GM18909 (cell line): Measurements from ENCODE around the gene ZDHHC12.
"Not testable (repeated sequence)": the region's sequence is repeated elsewhere in the genome, so short reads cannot be mapped to it uniquely, and the experiment has no call there.

Source experiments
- ATAC-seq: cut with Tn5 transposase; IDR thresholded peaks from one replicate; pipeline ENCODE4 v1.9.1; 2021; ENCODE audit warnings: mild to moderate bottlenecking; ENCODE audit not compliant: unreplicated experiment, poor library complexity

ZDHHC12 gene

DNA sequence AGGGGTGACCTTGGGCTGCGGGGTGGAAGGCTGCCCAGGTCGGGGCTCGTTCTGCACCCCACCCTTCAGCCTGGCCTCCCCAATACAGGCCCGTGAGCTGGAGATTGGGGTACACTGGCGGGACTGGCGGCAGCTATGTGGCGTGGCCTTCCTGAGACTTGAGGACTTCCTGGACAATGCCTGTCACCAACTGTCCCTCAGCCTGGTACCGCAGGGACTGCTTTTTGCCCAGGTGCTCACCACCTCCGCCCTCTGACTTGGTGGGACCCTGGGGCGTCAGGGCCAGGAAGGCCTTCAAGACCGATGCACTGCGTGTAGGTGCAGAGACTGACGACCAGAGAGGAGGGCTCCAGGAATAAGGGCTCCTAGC, 10.5 kb downstream of the ZDHHC12 start:
- ATAC-seq = no peak

DNA sequence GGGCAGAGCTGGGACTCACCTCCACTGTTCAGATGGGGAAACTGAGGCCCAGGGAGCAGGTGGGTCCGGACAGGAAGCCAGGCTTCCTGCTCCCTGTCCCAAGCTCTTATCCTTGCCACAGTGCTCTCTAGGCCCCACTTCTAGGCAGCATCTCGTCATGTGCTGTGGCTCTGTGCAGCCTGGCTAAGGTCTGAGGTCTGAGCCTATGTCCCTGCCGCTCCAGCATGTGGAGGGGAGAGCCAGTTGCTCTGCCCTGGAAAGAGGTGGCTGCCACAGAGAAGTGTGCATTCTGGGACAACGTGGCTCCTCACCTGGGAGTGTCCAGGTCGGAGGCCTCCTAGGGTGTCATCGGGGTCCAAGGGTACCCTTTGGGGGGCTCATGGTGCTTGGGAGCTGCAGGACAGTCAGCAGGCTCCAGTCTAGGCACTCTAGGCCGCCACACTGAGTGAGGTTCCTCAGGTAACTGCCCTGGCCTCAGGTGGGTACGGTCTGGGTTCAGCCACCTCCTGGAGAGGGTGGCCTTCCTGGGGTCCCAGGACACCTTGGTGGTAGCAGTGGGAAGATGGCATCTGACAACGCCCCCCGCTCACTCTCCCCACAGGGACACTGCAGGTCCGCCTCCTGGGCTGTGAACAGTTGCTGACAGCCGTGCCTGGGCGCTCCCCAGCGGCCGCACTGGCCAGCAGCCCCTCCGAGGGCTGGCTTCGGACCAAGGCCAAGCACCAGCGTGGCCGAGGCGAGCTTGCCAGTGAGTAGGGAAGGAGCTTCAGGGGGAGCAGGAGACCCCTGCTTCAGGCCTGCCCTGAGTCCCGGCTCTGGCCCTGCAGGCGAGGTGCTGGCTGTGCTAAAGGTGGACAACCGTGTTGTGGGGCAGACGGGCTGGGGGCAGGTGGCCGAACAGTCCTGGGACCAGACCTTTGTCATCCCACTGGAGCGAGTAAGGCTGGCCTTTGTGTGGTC, 11.2 kb downstream of the ZDHHC12 start:
- ATAC-seq = no peak

DNA sequence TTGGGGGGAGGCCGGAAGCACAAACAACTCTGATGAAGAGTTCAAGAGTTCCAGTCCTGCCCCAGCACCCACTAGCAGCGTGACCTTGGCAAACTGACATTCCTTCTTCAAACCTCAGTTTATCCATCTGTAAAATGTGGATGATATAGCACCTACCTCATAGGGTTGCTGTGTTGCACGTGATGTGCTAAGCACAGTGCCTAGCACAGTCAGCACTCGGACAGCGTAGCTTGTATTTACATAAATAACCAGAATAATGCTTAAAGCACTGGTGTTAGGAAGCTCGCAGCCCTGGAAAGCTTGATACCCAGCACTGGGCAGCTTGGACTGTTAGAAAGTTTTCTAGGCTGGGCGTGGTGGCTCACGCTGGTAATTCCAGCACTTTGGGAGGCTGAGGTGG, 16.5 kb downstream of the ZDHHC12 start:
- no peak for ATAC-seq

DNA sequence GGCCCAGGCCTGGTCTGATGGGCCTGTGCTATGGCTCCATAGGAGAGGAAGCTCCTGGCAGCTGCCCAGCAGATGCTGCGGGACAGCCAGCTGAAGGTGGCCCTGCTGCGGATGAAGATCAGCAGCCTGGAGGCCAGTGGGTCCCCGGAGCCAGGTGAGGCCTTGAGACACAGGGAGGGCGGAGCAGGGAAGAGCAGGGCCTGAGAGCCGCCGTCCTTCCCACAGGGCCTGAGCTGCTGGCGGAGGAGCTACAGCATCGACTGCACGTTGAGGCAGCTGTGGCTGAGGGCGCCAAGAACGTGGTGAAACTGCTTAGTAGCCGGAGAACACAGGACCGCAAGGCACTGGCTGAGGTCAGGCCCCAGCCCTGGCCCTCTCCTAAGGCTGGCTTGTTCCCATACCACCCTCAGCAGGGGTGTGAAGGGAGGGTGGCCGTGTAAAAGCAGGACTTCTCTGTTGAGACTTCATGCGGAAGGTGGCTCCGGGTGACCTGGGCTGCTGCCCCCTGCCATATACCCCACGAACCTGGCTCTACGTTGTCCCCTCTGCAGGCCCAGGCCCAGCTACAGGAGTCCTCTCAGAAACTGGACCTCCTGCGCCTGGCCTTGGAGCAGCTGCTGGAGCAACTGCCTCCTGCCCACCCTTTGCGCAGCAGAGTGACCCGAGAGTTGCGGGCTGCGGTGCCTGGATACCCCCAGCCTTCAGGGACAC, 17.1 kb downstream of the ZDHHC12 start:
- ATAC-seq = no peak

DNA sequence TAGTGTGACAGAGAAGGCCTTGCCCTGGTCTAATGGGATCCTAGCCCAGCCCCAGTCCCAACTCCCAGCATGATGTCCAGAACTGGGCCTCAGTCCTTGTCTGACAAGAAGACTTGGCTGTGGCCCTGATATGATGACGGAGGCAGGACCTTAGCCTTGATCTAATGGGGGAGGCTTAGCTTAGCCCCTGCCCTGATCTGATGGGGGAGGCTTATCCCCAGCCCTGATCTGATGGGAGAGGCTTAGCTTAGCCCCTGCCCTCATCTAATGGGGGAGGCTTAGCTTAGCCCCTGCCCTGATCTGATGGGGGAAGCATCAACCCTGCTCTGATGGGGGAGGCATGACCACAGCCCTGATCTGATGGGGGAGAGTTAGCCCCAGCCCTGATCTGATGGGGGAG, 17.9 kb downstream of the ZDHHC12 start:
- ATAC-seq = no peak

DNA sequence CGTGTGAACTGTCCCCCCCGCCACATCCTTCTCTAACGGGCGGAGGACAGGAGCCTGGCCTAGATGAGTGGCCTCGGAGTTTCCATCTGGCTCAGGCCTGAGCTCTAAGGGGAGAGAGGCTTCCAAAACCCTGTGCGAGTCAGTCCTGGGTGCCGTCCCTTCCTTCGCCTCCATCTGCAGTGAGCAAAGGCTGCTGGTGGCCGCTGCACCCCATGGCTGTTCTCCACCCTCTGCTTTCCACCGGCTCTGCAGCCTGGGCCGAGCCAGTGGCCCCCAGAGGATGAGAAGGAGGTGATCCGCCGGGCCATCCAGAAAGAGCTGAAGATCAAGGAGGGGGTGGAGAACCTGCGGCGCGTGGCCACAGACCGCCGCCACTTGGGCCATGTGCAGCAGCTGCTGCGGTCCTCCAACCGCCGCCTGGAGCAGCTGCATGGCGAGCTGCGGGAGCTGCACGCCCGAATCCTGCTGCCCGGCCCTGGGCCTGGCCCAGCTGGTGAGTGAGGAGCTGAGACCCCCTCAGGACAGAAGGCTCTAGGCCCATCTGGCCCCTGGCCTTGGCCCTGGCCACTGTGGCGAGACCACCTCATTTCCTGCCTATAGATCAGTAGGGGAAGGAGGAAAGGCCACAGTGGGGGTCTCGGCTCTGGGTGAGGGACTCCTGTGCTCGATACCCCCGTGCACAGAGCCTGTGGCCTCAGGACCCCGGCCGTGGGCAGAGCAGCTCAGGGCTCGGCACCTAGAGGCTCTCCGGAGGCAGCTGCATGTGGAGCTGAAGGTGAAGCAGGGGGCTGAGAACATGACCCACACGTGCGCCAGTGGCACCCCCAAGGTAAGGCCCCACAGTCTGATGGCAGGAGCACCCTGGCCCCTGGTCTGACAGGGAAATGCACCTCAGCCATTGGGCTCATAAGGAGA, 18.6 kb downstream of the ZDHHC12 start:
- ATAC-seq = no peak

DNA sequence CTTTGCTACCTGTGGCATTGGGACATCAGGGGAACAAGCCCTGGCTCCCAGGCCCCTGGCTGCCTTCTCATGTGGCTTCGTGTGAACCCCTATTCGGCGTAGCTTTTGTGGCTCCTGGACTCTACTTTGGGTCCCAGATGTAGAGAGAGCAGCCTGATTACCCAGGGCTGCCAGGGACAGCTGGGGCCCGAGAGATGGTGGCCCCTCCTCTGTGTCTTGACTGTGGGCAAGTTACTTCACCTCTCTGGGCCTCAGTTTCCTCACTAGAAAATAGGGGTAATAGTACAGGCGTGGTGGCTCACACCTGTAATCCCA, 19.6 kb downstream of the ZDHHC12 start:
- no peak for ATAC-seq

DNA sequence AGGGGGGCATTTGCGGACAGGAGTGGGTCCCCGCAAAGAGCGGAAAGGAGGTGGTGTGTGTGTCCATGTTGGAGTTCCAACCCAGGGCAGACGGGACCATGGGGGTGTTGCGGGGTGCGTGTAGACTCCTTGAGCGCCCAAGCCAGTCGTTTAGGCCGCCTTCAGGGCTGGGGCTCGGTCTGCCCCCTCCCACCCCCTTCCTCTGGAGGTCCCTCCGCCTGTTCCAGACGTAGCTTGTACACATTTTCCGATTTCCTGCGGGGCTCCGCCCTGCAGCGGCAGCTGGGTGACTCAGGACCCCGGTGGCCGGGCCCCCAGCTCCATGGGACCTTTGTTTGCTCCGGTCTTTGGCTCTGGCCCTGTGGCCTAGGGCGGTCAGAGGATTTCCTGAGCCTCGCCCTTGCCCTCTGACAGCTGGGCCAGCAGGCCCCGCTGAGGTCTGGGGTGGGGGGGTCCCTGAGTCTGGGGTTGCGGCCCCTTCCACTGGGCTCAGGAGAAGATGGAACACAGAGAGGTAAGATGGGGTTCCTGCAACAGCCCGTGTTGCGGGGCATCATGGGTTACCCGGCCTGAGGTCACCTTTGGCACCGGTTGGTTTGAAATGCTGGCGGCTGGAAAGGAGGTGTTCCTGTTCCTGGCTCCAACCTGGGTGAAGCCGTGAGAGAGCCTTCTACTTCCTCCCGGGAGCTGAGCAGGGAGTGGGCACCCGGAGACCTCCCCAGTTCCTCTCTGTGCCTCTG, 20.1 kb downstream of the ZDHHC12 start:
- no peak for ATAC-seq

DNA sequence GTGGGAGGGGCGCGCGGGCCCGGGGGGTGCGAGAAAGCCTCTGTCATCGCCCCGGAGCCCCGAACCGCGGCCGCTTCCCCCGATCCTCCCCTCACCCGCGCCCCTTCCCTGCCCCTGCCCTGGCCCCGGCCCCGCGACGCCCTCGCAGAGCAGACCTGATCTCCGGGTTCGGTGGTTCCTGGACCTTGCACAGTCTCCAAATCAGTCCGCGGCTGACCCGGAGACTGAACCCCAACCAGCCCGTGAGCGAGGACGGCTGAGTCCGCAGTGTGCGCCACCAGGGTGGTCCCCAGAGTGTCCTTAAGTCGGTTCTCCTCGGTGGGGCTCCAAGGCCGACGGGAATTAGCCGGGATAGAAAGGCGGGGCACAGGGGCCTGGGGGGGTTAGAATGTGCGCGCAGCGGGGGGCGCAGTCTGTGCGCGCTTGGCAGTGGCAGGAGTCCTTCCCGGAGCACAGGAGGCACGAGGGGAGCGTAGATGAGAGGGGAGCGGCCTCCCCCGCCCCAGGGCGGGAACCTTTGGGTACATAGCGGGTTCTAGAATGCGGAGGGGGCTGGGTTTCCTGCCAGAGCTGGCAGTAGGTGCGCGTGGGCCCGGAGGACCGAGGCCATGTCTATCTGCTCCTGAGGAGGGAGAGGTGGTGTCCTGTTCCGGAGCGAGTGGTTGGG, 20.8 kb downstream of the ZDHHC12 start:
- peak; percentile 23 for ATAC-seq

DNA sequence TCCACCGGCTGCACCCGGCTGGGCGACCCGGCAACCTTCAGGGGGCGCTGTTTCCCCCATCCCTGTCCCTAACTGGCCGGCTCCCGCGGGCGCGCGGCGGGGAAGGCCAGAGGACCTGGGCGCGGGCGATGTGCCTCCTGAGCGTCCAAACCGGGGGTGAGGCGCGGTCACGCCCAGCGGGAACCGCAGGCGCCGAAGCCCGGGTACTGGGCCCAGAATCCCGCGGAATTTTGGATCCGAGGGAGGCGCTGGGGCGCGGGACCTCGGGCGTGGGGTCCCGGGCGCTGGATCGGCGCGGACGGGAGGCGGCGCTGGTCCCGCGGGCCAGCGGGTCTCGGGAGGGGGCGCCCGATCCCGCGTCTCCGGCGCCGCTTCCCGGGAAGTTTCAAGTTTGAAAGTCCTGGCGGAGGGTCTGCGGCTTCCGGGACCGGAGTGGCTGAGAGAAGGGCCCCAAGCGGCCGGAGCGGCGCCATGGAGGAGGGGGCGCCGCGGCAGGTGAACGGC, 21.4 kb downstream of the ZDHHC12 start, which contains the start of gene PKN3:
Gene PKN3, plus strand, starts transcription at position 59 of the 504 bp plus-strand sequence. Its CDS starts 413 bp downstream, at position 472.
- ATAC-seq = peak; percentile 71

DNA sequence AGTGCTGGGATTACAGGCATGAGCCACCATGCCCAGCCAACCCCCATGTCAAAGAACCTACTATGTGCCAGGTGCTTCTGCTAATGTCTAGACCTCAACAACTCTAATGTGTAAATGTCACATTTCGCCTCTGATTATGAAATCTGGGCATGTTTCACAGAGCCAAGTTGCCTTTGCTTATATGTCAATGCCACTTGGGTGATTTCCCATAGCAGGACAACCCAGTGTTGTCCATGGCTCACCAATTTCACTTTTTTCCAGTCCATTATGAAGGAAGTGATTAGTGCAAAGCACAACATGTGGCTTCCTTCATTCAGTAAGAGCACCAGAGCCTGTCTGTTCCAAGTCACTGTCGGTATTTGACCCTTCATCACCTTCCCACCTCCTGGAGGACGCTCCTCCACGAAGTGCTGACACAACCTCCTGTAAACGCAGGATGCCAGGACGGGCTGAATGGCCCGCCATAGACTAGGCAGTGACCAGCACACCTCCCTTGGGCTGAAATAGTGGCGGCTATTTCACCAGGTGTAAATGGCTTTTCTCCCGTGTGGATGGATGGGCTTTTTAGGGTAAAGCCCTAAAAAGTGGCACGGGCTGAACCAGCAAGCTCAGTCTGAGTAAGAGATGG, 22.6 kb downstream of the ZDHHC12 start:
- no peak for ATAC-seq

DNA sequence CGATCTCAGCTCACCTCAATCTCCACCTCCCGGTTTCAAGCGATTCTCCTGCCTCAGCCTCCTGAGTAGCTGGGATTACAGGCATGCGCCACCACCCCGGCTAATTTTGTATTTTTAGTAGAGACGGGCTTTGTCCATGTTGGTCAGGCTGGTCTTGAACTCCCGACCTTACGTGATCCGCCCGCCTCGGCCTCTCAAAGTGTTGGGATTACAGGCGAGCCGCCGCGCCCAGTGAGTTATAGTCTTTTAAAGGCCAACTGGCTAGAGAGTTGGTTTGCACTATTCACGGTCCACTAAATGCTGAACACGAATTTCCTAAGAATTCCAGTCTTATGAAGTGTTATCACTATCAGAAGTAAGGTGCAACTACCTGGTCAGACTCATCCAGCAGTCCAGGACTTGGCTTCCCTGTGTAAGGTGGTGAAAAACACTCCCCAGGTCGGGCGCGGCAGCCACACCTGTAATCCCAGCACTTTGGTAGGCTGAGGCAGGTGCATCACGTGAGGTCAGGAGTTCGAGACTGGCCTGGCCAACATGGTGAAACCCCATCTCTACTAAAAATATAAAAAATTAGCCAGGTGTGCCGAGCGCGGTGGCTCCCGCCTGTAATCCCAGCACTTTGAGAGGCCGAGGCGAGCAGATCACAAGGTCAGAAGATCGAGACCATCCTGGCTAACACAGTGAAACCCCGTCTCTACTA, 24.7 kb downstream of the ZDHHC12 start:
- ATAC-seq = not testable (repeated sequence)

DNA sequence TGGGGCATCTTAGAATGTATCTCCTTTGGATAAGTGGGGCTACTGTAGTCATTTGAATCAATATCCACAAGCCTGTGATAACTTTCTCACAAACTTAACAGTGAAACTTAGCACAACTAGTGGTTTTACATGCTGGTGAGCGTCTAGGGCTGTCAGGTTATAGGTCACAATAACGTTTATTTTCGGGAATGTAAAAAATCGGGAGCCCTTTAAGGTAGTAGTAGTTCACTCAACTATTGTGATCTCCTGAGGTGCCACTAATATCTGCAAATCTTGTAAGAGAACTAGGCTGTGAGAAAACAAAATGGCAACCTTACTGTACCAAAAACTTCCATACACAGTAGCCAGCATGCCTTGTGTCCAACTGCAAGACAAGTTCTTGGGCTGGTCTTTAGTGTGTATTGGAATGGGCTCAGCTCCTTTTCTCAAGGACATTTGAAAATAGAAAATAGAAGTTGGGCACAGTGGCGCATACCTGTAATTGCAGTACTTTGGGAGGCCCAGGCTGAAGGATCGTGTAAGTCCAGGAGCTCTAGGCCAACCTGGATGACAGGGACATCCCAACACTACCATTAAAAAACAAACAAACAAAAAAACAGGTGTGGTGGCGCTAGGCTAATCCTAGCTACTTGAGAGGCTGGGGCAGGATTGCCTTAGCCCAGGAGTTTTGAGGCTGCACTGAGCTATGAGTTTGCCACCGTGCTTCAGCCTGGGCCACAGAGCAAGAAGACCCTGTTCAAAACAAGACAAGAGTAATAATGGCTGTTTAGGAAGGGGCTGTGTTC, 26.8 kb downstream of the ZDHHC12 start:
- ATAC-seq = no peak

DNA sequence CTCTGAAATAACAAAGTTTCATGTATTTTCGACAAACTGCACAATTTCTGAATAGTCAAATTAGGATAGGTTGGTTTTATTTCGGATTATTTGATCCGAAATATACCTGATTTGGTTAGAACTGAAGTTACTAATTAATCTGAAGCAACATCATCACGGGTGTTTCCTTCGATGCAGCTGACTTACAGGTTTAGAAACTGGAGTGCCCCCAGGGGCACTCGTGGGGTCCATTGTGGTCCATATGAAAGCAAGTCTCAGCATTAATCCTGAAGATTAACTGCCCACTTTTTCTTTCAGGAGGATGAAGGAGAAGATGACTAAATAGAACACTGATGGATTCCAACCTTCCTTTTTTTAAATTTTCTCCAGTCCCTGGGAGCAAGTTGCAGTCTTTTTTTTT, 29.6 kb downstream of the ZDHHC12 start:
- ATAC-seq = no peak

DNA sequence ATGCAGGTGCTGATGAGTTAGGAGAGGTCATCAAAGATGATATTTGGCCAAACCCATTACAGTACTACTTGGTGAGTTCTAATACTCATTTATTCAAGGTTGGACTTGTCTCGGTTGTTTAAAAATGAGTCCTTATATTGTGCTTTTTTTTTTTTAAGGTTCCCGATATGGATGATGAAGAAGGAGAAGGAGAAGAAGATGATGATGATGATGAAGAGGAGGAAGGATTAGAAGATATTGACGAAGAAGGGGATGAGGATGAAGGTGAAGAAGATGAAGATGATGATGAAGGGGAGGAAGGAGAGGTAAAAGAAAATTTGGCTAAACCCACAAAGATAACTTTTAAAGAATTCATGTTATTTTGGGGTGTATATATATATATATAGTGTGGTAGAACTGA, 30.2 kb downstream of the ZDHHC12 start:
- not testable (repeated sequence) for ATAC-seq

DNA sequence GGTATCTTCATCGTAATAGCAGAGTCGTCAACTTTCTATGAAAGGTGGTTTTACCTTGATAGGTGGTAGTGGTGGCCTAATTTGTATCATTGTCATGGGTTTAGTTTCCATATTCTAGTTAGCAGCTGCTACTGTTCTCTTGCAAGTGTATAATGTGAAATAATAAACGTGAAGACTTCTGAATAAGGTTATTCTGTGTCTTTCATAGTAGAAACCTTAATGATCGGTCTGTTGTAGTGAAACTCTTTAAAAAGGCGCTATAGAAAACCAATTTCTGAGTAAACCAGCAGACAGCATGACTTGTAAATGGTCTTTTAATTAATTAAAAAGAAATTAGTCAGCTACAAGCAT, 33.3 kb downstream of the ZDHHC12 start:
- no peak for ATAC-seq
